ENCODE results near the gene TSPAN5.

TSPAN5 gene

GRCh38 chr4:98641906-98642668 lies 16.3 kb downstream of the TSPAN5 start:
- DNase-seq, result no peak

GRCh38 chr4:98641376-98641775 lies 17.0 kb downstream of the TSPAN5 start:
- no peak for DNase-seq

DNA sequence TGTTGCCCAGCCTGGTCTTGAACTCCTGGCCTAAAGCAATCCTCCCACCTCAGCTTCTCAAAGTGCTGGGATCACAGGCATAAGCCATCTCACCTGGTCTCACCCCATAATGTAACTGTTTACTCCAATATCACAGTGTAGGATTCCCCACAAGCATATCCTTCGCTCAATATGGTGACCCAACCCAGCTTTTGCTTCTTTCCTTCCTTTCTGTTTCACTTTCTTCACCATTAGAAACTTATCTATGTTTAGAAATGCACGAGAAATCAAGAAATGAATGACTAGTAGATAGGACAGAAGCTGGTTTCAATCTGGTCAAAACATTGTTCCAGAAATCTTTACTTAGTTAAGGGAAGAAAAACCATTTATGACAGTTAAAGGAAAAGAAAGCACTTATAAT lies 18.9 kb downstream of the TSPAN5 start:
- DNase-seq, result no peak

DNA sequence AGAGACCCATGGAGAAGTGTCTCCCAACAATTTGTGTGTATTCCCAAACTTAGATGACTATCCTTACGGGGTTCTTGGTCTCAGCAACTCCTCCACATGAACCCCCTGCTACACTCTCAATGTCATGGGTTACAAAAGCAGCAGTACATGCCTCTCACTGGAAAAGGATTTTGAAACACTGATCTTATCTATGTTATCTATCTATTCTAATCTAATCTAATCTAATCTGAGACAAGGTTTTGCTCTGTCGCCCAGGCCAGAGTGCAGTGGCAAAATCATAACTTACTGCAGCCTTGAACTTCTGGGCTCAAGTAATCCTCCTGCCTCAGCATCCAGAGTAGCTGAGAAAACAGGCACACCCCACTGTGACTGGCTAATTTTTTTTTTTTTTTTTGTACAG lies 19.3 kb downstream of the TSPAN5 start:
- DNase-seq, result no peak

GRCh38 chr4:98638661-98639060 lies 19.8 kb downstream of the TSPAN5 start:
- DNase-seq, result no peak

- no peak for DNase-seq
These were observed 24.4 kb downstream of the TSPAN5 start for GRCh38 chr4:98634061-98634460.

GRCh38 chr4:98633159-98633558 lies 25.3 kb downstream of the TSPAN5 start:
- DNase-seq, result no peak

- no peak for DNase-seq
These were observed 26.2 kb downstream of the TSPAN5 start for GRCh38 chr4:98632258-98632657.

DNA sequence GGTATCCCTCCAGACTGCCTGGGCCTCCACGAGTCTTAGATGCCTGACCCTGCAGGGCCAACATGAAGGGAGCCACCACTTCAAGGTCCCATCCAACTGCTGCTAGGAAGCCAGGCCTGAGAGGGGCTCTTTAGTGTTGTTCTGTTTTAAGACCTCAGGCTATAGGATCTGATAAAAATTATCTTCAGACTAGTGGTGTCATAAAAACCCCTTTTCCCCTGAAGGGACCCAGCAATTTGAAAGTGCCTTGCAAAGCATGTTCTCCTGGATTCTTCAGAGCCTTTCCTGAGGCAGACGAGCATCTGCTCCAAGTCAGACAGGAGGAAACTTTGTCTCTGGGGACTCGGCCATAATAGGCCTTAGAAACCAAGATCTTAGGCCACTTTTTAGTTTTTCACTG lies 26.9 kb downstream of the TSPAN5 start:
- DNase-seq, result no peak

- no peak for DNase-seq
These were observed 27.5 kb downstream of the TSPAN5 start for GRCh38 chr4:98630737-98631454.

DNA sequence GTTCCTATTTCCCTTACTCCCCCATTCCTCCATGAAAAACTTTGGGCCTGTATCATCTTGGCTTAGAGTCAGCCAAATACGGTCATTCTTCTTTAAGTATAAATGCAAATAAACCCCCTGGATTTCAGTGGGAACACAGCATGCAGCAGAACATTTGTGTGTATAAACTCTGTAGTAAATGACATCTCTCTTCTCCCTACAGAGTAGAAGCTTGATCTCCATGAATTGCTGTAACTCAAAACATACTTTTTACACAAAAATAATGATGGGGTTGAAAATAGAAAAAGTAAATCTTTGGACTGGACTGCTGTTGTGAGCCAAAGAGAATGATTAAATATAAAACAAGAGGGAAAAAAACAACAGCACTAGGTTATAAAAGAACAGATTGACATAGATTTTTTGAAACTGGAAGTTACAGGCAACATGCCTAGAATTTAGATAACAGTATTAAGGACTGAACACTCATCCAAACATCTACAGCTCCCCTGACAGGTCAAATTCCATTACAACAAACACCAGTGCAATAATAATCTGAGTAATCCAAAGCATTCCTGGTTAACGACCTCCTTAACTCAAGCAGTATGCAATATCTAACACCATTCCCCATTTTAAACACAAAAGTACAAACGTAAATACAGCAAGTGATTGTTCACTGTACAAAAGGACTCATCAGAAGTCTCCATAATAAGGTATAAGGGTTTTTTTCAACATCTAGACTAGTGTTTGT lies 30.7 kb downstream of the TSPAN5 start:
- DNase-seq, result peak; percentile 9

- peak; percentile 20 for DNase-seq
These were observed 32.1 kb downstream of the TSPAN5 start for GRCh38 chr4:98626350-98626749.

DNA sequence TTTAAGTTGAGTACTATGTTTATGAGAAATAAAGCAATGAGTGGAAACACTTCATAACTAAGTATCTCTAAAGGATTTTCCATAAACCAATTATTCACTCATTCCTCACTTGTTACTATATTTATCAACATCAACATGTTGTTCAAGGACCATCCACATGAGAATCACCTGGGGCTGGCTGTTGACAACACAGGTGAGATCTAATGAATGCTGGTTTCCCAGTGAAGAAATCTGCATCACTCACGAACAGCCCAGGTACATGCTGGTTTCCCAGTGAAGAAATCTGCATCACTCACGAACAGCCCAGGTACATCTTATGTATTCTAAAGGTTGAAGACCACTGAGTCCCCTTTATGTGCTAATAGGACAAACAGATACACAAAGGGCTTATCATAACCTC lies 32.5 kb downstream of the TSPAN5 start:
- no peak for DNase-seq

- DNase-seq, result no peak
These were observed 33.0 kb downstream of the TSPAN5 start for GRCh38 chr4:98625399-98625798.

GRCh38 chr4:98624642-98625041 lies 33.8 kb downstream of the TSPAN5 start:
- no peak for DNase-seq

- DNase-seq, result no peak
These were observed 34.3 kb downstream of the TSPAN5 start for GRCh38 chr4:98624144-98624543.

GRCh38 chr4:98623126-98623802 lies 35.1 kb downstream of the TSPAN5 start:
- DNase-seq, result peak; percentile 9

DNA sequence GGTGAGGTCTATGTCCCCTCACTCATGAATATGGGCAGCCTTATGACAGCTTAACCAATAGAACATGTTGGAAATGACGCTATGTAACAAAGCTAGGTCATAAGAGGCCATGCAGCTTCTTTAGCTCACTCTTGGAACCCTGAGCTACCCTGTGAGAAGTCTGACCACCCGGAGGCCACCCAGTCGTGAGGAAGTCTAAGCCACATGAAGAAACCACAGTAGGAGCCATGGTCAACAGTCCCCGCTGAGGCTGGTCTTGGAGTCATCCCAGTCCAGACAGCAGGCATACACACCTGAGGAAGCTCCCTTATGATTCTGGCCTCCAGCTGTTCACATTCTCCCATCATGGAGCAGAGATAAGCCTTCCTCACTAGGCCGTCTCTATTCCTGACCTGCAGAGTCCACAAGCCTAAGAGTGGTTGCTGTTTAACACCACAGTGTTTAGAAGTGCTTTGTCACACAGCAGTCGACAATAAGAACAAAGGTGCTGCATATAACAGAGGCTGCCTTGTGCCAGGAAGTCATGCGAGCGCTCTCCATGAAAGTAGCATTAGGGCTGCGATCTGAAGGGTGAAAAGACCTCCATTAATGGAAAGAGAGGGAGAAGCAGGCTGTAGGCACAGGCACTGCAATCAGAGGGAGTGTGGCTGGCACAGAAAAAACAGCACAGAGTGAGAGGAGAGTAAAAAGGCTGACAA lies 38.2 kb downstream of the TSPAN5 start:
- peak; percentile 37 for DNase-seq

DNA sequence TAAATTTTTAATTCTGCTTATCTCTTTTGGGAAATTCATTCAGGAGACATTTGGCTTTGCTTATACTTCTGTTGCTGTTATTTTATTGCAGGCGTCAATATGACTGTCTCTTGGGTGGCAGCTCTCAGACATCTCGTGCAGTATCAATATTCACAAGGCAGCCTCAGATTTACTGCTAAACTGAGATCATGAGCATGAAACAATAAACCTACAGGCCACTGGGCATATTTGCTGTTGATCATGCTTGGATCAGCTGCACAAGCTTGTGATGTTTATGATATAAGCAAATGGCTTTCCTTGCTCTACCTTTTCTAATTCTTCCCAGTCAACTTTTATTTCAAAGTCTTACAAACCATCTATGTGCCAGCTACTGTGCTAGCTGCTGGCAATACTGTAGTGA lies 39.2 kb downstream of the TSPAN5 start:
- no peak for DNase-seq

DNA sequence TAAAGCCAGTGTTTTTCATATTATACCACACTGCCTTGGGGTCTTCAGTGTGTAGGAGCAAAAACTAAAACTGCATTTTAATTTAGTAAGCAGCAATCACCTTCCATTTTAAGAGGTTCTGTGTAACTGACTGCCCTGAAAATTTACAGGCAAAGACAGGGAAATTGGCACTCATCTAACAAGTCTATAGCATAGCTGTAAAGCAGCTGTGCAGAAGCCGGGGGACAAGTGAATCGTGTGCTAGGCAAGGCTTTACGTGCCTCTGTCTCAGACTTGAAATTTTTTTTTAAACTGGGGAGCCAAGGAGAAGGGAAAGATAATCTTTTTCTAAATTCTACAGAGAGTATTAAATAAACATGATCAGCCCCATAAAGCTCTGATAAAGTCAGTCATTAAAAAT lies 39.7 kb downstream of the TSPAN5 start:
- no peak for DNase-seq

DNA sequence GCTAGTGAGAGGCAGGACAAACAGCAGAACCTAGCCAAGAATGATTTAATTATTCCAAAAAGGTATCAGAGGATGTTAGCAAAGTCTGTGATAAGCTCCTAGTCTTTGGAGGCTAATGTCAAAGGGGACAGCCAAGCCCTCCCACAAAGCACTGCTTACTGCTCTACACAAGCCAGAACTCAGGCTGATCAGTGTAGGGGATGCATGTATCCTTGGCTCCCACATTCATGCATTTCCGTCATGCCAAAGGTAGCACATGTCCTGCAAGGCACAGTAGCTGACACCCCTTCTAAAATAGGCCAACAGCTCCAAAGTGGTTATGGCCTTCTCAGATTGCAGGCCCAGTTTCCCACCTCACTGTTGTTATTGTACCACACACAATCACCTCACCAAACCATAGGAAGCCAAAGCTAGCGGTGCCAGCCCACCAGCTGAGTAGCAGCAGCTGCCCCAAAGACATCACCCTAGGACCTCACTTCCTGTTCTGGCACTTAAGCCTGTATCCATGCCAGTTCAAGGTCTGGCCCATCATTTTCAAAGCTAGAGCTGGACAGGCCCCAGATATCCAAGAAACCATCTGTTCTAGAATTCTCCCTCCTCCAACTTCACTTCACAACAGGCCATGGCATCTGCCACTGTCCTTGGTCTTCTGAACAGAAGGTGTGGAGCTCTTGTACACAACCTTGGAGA lies 40.9 kb downstream of the TSPAN5 start:
- no peak for DNase-seq

DNA sequence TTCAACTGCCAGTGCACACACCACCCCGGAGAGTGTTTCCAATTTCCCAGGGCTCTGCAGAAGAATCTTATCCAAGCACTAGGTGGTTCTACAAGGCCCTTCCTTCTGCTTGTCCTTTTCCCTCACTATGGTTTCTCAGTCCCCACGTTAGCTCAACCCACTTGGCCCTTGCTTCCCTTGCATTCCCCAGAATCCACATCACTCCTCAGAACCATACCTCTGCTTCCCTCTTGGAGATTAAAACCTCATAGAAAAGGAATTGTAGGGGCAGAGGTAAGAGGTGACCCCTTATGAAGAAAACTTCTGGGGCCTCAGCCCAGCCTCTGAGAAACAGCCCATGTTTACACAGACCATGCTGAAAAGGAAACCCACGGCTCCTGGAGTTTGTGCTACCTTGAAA lies 42.4 kb downstream of the TSPAN5 start:
- DNase-seq, result no peak
